HG03432 (cell line): ENCODE data around the gene BRIP1.
"Not testable (repeated sequence)": the region's sequence is repeated elsewhere in the genome, so short reads cannot be mapped to it uniquely, and the experiment has no call there.

ENCODE experiments used
- ATAC-seq: cut with Tn5 transposase; IDR thresholded peaks from one replicate; pipeline ENCODE4 v1.9.1; 2021; ENCODE audit warnings: mild to moderate bottlenecking, moderate library complexity; ENCODE audit not compliant: unreplicated experiment

The BRIP1 gene

GRCh38 chr17:61831099-61831498 lies 32.2 kb downstream of the BRIP1 start:
- ATAC-seq = no peak

GRCh38 chr17:61828694-61829093 lies 34.6 kb downstream of the BRIP1 start:
- ATAC-seq = no peak

GRCh38 chr17:61827649-61828395 lies 35.5 kb downstream of the BRIP1 start:
- no peak for ATAC-seq

- not testable (repeated sequence) for ATAC-seq
These were observed 36.5 kb downstream of the BRIP1 start for GRCh38 chr17:61826866-61827265.

GRCh38 chr17:61826198-61826597 lies 37.1 kb downstream of the BRIP1 start:
- ATAC-seq = not testable (repeated sequence)

GRCh38 chr17:61825448-61826137 lies 37.7 kb downstream of the BRIP1 start:
- ATAC-seq = no peak

GRCh38 chr17:61822326-61823285 lies 40.7 kb downstream of the BRIP1 start:
- no peak for ATAC-seq

- ATAC-seq = no peak
These were observed 41.7 kb downstream of the BRIP1 start for GRCh38 chr17:61821655-61822054.

GRCh38 chr17:61819265-61819664 lies 44.1 kb downstream of the BRIP1 start:
- not testable (repeated sequence) for ATAC-seq

GRCh38 chr17:61818225-61818624 lies 45.1 kb downstream of the BRIP1 start:
- no peak for ATAC-seq

- ATAC-seq = no peak
These were observed 45.9 kb downstream of the BRIP1 start for GRCh38 chr17:61817452-61817851.

GRCh38 chr17:61816538-61816937 lies 46.8 kb downstream of the BRIP1 start:
- no peak for ATAC-seq

GRCh38 chr17:61815863-61816503 lies 47.3 kb downstream of the BRIP1 start:
- no peak for ATAC-seq

GRCh38 chr17:61814485-61814884 lies 48.8 kb downstream of the BRIP1 start:
- no peak for ATAC-seq

GRCh38 chr17:61813211-61813610 lies 50.1 kb downstream of the BRIP1 start:
- ATAC-seq = no peak

GRCh38 chr17:61812747-61813146 lies 50.6 kb downstream of the BRIP1 start:
- ATAC-seq = no peak

GRCh38 chr17:61809816-61810392 lies 53.4 kb downstream of the BRIP1 start:
- no peak for ATAC-seq

GRCh38 chr17:61808442-61808841 lies 54.9 kb downstream of the BRIP1 start:
- no peak for ATAC-seq

- no peak for ATAC-seq
These were observed 56.4 kb downstream of the BRIP1 start for GRCh38 chr17:61806936-61807335.

GRCh38 chr17:61806081-61806828 lies 57.1 kb downstream of the BRIP1 start:
- ATAC-seq = no peak
